Karpas-422 (cell line): ENCODE results near the gene CREB3. TPM values are rescaled to one million over a fixed set of nuclear protein-coding genes. Genes with fewer than 3 reads are reported as not detected.

ENCODE experiments used
- DNase-seq: peaks from one replicate; pipeline ENCODE4 v3.0.0-alpha.2; 2015
- H2AFZ ChIP-seq: fragments of 200-600 bp; sonication (generic); 2 replicates; pipeline ENCODE4 v1.6.1; 2014; ENCODE audit warnings: antibody characterized with exemption, low read length, mixed read lengths
- H3K27ac ChIP-seq: fragments of 200-600 bp; sonication (generic); 2 replicates; pipeline ENCODE4 v1.5.1; 2014; ENCODE audit warnings: mild to moderate bottlenecking, low read length, moderate library complexity
- H3K27me3 ChIP-seq: fragments of 200-600 bp; sonication (generic); 2 replicates; pipeline ENCODE4 v1.6.1; 2014; ENCODE audit warnings: low read length, mixed read lengths
- H3K36me3 ChIP-seq: fragments of 200-600 bp; sonication (generic); 2 replicates; pipeline ENCODE4 v1.6.1; 2014; ENCODE audit warnings: low read length, mixed read lengths; ENCODE audit not compliant: insufficient read depth
- H3K4me1 ChIP-seq: fragments of 200-600 bp; sonication (generic); 2 replicates; pipeline ENCODE4 v1.6.1; 2014; ENCODE audit warnings: mild to moderate bottlenecking, low read length, mixed read lengths
- H3K4me2 ChIP-seq: fragments of 200-600 bp; sonication (generic); 2 replicates; pipeline ENCODE4 v1.6.1; 2014; ENCODE audit warnings: low read length, low read depth, mild to moderate bottlenecking; ENCODE audit not compliant: poor library complexity, severe bottlenecking
- H3K4me3 ChIP-seq: fragments of 200-600 bp; sonication (generic); 2 replicates; pipeline ENCODE4 v1.5.1; 2014; ENCODE audit warnings: mild to moderate bottlenecking, antibody characterized with exemption, low read length, mixed read lengths
- H3K79me2 ChIP-seq: fragments of 200-600 bp; sonication (generic); 2 replicates; pipeline ENCODE4 v1.6.1; 2014; ENCODE audit warnings: mild to moderate bottlenecking, low read length, mixed read lengths
- H3K9ac ChIP-seq: fragments of 200-600 bp; sonication (generic); 2 replicates; pipeline ENCODE4 v1.6.0; 2014; ENCODE audit warnings: low read length
- H3K9me2 ChIP-seq: fragments of 200-600 bp; sonication (generic), shearing (Covaris generic); replicated peaks from 2 replicates; pipeline ENCODE4 v1.6.0; 2014; ENCODE audit warnings: mild to moderate bottlenecking, low read length, moderate library complexity; ENCODE audit not compliant: insufficient read depth
- H3K9me3 ChIP-seq: fragments of 300-700, 200-600 bp; sonication (generic); 2 replicates; pipeline ENCODE4 v1.6.1; 2014; ENCODE audit warnings: low read length, mixed read lengths
- H4K20me1 ChIP-seq: fragments of 200-600 bp; sonication (generic); 2 replicates; pipeline ENCODE4 v1.6.1; 2014; ENCODE audit warnings: mild to moderate bottlenecking, antibody characterized with exemption, low read length, low read depth; ENCODE audit not compliant: insufficient read depth
- total RNA-seq: library from RNA; depleted of rRNA; stranded (reverse); fragments of >200 nt; shearing (Covaris generic); gene quantifications from 2 replicates; pipeline ENCODE4 v1.2.3, GENCODE V29; 2014; ENCODE audit warnings: low replicate concordance; rRNA removed

Gene CREB3, protein sequence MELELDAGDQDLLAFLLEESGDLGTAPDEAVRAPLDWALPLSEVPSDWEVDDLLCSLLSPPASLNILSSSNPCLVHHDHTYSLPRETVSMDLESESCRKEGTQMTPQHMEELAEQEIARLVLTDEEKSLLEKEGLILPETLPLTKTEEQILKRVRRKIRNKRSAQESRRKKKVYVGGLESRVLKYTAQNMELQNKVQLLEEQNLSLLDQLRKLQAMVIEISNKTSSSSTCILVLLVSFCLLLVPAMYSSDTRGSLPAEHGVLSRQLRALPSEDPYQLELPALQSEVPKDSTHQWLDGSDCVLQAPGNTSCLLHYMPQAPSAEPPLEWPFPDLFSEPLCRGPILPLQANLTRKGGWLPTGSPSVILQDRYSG
- total RNA-seq: 10.8 and 17.1 TPM in 2 replicates

DNA sequence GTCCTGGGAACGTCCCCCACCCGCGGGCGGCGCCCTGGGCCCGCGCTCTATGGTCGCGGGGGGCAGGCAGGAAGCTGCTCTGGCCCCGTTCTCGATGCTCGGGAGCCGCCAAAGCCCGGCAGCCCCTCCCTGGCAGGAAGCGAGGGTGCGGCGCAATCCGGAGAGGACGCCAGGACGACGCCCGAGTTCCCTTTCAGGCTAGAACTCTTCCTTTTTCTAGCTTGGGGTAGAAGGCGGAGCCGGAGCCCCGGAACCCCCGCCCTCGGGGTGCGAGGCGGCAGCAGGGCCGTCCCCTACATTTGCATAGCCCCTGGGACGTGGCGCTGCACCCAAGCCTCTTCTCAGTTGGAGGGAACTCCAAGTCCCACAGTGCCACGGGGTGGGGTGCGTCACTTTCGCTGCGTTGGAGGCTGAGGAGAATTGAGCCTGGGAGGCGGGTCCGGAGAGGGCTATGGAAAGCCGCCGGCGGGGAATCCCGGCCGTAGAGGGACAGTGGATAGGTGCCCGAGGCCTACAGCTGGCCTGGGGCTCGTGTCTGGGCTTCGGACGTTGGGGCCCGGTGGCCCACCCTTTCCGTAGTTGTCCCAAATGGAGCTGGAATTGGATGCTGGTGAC is at the start of gene CREB3, which contains the start of gene TLN1:
TSS of gene CREB3 (plus strand) at position 482 of the 615 bp plus-strand sequence. CDS start at position 589, 107 bp downstream.
TSS of gene TLN1 (minus strand) at position 11 of the 615 bp plus-strand sequence. CDS start 6,501 bp downstream, outside the sequence.
- peak within 1 kb of the TSS; percentile 98 for H3K9ac ChIP-seq
- no peaks in the 10 kb centered on the region for H3K27me3 ChIP-seq
- peak; percentile 99 for DNase-seq
- H3K79me2 ChIP-seq: peaks cover 53% of the 10 kb centered on the region
- no peaks in the 10 kb centered on the region for H3K9me3 ChIP-seq
- peak within 1 kb of the TSS; percentile 99 for H3K4me2 ChIP-seq
- H3K9me2 ChIP-seq: no peaks in the 10 kb centered on the region
- H4K20me1 ChIP-seq: peaks cover 3% of the 10 kb centered on the region; the same call in 1 of the 2 replicates
- peak within 1 kb of the TSS; percentile 93 for H3K4me3 ChIP-seq
- H2AFZ ChIP-seq: peak within 1 kb of the TSS; percentile 58; the same call in 1 of the 2 replicates
- H3K36me3 ChIP-seq: peaks cover 17% of the 10 kb centered on the region; the same call in 1 of the 2 replicates
- peaks cover 54% of the 10 kb centered on the region for H3K4me1 ChIP-seq
- H3K27ac ChIP-seq: peak within 1 kb of the TSS; percentile 79

DNA sequence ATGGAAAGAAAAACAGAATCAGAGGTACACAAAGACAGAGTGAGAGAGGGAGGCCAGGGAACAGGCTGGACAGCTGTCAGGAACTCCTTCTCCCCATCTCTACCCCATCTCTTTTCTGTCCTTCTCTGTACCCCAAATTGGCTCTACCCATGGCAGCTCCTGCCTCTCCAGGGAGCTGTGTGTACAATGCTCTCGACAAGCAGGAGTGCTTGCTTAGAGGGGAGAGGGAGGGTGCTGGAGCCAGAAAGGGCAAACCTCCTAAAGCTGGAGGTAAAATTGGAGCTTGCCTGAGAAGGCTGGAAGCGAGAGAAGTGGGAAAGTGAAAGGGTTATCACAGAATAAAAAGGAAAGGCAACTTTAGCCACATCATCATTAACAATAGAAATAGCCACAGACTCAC is 49.1 kb upstream of the CREB3 start:
- H3K9ac ChIP-seq: no peak overlapping the region
- no peak overlapping the region for H3K4me2 ChIP-seq
- DNase-seq: no peak
- H2AFZ ChIP-seq: no peak overlapping the region
- H3K36me3 ChIP-seq: no peaks in the 10 kb centered on the region
- no peaks in the 10 kb centered on the region for H3K9me2 ChIP-seq
- H3K79me2 ChIP-seq: no peaks in the 10 kb centered on the region
- no peak overlapping the region for H3K27ac ChIP-seq
- no peak overlapping the region for H3K4me3 ChIP-seq
- no peaks in the 10 kb centered on the region for H4K20me1 ChIP-seq
- H3K9me3 ChIP-seq: no peaks in the 10 kb centered on the region
- no peaks in the 10 kb centered on the region for H3K27me3 ChIP-seq
- H3K4me1 ChIP-seq: peaks cover 16% of the 10 kb centered on the region

DNA sequence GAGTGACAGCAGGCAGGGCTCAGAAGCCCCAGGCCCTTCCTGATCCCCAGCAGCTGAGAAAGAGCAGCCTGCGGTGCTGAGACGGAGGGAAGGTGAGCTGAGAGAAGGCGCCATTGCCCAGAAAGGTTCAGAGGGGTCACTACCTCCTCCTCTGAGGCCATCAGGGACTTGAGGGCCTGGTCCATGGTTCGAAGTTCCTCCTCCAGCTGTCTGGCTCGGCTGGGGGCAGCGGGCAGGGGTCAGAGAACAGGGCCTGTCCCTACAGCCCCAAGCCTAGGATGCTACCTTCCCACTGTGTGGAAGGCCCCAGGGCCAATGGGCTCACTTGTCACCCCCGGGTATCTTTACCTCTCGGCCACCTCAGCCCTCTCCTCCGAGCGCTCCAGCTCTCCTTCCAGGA is 47.5 kb upstream of the CREB3 start:
- DNase-seq: no peak
- Histone ChIP-seq H3K4me1 (peaks cover 15% of the 10 kb centered on the region), H3K9ac (no peak overlapping the region), H3K27me3 (no peaks in the 10 kb centered on the region), H2AFZ (no peak overlapping the region), H3K9me3 (no peaks in the 10 kb centered on the region), H3K27ac (no peak overlapping the region), H4K20me1 (no peaks in the 10 kb centered on the region), H3K79me2 (no peaks in the 10 kb centered on the region), H3K9me2 (no peaks in the 10 kb centered on the region), H3K4me2 (no peak overlapping the region), H3K36me3 (no peaks in the 10 kb centered on the region), H3K4me3 (no peak overlapping the region)

DNA sequence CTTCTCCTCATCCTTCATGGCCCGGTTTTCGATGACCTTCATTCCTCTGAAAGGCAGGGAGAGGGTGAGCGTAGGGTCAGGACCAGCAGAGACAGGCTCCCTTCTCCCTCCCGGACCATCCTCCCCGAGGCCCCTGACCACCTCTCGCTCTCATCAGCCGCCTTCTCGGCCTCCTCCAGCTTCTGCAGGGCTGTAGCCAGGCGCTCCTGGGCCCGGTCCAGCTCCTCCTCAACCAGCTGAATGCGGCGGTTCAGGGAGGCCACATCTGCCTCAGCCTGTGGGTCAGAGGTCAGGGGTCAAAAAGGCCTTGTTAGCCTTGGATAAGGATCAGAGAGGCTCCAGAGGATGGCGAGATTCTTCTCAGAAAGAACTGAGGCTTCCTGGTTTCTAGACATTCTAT is 47.0 kb upstream of the CREB3 start:
- Histone ChIP-seq H4K20me1 (no peaks in the 10 kb centered on the region), H3K9me2 (no peaks in the 10 kb centered on the region), H3K79me2 (no peaks in the 10 kb centered on the region), H2AFZ (no peak overlapping the region), H3K27ac (no peak overlapping the region), H3K4me3 (no peak overlapping the region), H3K4me1 (peaks cover 9% of the 10 kb centered on the region), H3K36me3 (no peaks in the 10 kb centered on the region), H3K9me3 (no peaks in the 10 kb centered on the region), H3K4me2 (no peak overlapping the region), H3K9ac (no peak overlapping the region), H3K27me3 (no peaks in the 10 kb centered on the region)
- no peak for DNase-seq

DNA sequence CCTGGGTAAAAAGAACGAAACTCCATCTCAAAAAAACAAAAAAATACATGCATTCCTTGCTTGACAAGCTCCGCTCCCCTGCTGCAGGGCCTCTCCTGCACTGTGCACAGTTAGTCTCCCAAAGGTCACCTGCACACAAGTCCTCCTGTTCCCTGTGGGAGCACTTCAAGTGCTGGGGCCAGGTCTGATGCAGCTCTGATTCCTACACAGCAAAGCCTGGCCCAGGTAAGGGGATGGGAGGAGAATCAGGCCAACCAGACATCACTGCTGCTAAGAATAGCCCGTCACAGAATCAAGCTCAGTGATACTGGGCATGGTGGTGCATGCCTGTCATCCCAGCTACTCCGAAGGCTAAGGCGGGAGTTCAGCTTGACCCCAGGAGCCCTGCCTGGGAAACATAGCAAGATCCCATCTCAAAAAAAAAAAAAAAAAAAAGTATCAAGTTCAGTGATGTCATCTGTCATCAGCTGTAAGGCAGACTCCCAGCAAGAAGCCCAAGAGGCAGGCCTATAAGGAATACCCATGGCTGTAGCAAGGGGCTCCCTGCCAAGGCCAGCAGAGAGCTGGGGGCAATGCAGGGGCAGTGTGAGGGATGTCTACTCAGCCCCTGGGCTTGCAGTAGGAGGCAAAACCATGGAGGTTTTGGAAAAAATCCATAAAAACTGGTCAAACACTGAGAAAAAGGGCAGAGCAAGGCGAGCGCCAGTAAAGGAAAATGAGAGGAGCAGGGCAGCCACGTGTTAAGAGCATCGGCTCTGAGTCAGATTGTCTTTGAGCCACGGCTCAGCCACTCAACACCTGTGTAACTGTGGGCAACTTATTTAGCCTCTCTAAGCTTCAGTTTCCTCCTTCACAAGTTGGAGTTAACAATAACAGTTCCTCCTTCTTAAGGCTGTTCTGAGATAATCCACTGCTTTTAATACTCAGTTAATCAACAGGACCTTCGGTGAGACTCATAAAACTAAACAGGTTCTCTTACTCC is 46.0 kb upstream of the CREB3 start:
- H3K4me3 ChIP-seq: no peak overlapping the region
- no peak overlapping the region for H3K27ac ChIP-seq
- no peaks in the 10 kb centered on the region for H3K9me2 ChIP-seq
- no peaks in the 10 kb centered on the region for H3K27me3 ChIP-seq
- peaks cover 5% of the 10 kb centered on the region; the same call in 1 of the 2 replicates for H3K4me1 ChIP-seq
- no peaks in the 10 kb centered on the region for H3K36me3 ChIP-seq
- H4K20me1 ChIP-seq: no peaks in the 10 kb centered on the region
- no peak for DNase-seq
- H3K79me2 ChIP-seq: no peaks in the 10 kb centered on the region
- no peak overlapping the region for H2AFZ ChIP-seq
- H3K9me3 ChIP-seq: no peaks in the 10 kb centered on the region
- no peak overlapping the region for H3K4me2 ChIP-seq
- no peak overlapping the region for H3K9ac ChIP-seq

DNA sequence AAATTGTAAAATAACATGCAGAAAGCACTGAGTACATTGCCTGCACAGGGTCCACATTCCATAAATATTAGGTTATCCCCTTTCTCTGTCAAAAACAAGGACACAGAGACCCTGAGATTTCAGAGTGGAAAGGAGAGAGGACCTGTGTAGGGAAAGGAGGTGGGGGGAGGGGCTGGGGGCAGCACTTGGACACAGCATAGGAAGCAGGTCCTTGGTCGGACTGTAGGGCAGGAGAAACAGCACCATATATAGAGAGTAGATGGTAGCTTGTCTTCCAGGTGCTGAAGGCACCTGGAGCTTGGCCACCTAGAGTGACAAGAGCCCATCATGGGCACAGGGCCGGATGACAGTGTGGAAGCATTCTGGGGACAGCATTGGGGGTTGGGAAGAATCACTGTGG is 45.2 kb upstream of the CREB3 start:
- Histone ChIP-seq H3K27me3 (no peaks in the 10 kb centered on the region), H3K27ac (no peak overlapping the region), H3K4me1 (peaks cover 5% of the 10 kb centered on the region; the same call in 1 of the 2 replicates), H3K9me3 (no peaks in the 10 kb centered on the region), H3K79me2 (no peaks in the 10 kb centered on the region), H3K4me3 (no peak overlapping the region), H3K9me2 (no peaks in the 10 kb centered on the region), H3K4me2 (no peak overlapping the region), H4K20me1 (no peaks in the 10 kb centered on the region), H3K9ac (no peak overlapping the region), H2AFZ (no peak overlapping the region), H3K36me3 (no peaks in the 10 kb centered on the region)
- DNase-seq: no peak

DNA sequence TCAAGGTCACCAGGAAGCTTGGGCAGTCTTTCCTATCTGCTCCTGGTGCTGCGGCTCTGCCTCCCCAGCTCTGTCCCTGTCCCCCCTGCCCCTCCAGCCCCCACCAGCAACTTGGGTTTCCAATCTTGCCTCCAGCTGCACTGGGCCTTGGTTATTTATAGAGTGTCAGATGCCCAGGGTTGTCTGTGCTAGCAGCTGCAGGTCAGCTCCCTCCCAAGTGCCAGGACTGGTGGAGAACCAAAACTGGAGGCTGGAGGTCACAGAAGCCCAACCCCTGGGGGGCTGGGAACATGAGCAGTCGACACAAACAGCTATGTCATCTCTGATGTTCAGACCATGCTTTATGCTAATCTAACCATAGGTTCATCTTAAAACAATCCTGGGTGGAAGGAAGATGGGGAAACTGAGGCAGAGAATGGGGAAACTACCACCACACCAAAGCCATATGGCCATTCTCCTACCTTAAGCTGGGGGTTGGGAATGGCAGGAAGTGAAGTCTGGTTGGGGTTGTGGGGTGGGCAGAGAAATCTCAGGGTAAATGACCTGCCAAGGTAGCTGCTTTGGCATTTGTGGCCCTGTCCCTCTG is 44.4 kb upstream of the CREB3 start:
- peaks cover 5% of the 10 kb centered on the region; the same call in 1 of the 2 replicates for H3K4me1 ChIP-seq
- H3K79me2 ChIP-seq: no peaks in the 10 kb centered on the region
- H3K9ac ChIP-seq: no peak overlapping the region
- H3K36me3 ChIP-seq: no peaks in the 10 kb centered on the region
- H3K27me3 ChIP-seq: no peaks in the 10 kb centered on the region
- no peaks in the 10 kb centered on the region for H3K9me3 ChIP-seq
- no peak overlapping the region for H3K4me3 ChIP-seq
- H4K20me1 ChIP-seq: no peaks in the 10 kb centered on the region
- no peak for DNase-seq
- H3K27ac ChIP-seq: no peak overlapping the region
- H2AFZ ChIP-seq: no peak overlapping the region
- no peak overlapping the region for H3K4me2 ChIP-seq
- H3K9me2 ChIP-seq: no peaks in the 10 kb centered on the region
